ENCODE data around the gene HMGCL. TPM values are rescaled to one million over a fixed set of nuclear protein-coding genes. Genes with fewer than 3 reads are reported as not detected.

The HMGCL gene
- total and polyA plus RNA-seq, 2 of the 13 experiments (the other 11 are each of a cell fraction or from before 2014, with no cell fraction given): 21.3 to 41.4 TPM

- TF ChIP-seq AKNA (CRISPR knock-in tag; IDR thresholded peaks at IDR 0.05; ENCODE audit: borderline replicate concordance) (no peak; the same call in 1 of the 2 replicates), ZNF605 (CRISPR knock-in tag; IDR thresholded peaks at IDR 0.05) (no peak; the same call in 1 of the 2 replicates), ZNF431 (CRISPR knock-in tag; IDR thresholded peaks at IDR 0.05; ENCODE audit: borderline replicate concordance, low read depth) (no peak), ZNF773 (CRISPR knock-in tag; IDR thresholded peaks at IDR 0.05; ENCODE audit: borderline replicate concordance) (0 out of 2 replicates have a peak, but pooled peaks have one; percentile 68), LRRFIP1 (CRISPR knock-in tag; conservative IDR thresholded peaks at IDR 0.05) (no peak), RFXAP (CRISPR knock-in tag; IDR thresholded peaks at IDR 0.05; ENCODE audit: borderline replicate concordance) (peak; percentile 90), ZNF772 (CRISPR knock-in tag; IDR thresholded peaks at IDR 0.05) (peak; percentile 98), POLR2A (IDR thresholded peaks at IDR 0.05; ENCODE audit: insufficient read depth in 1 of 2, low read depth in 2 of 2, low read length in 2 of 2) (peak; percentile 86 to 95), ZNF609 (CRISPR knock-in tag; IDR thresholded peaks at IDR 0.05; ENCODE audit: borderline replicate concordance) (no peak), ZNF770 (CRISPR knock-in tag; IDR thresholded peaks at IDR 0.05) (0 out of 2 replicates have a peak, but pooled peaks have one; percentile 30), ZSCAN22 (CRISPR knock-in tag; IDR thresholded peaks at IDR 0.05) (no peak), ZFP37 (CRISPR knock-in tag; IDR thresholded peaks at IDR 0.05; ENCODE audit: borderline replicate concordance) (peak; percentile 49; the same call in 1 of the 2 replicates), SATB2 (CRISPR knock-in tag; IDR thresholded peaks at IDR 0.05) (peak; percentile 89; the same call in 1 of the 2 replicates)
These were observed at the start of gene HMGCL (continued) for GRCh38 chr1:23825076-23825761.
